ENCODE data around the gene ATP2B2.

- no peak for TF ChIP-seq POLR2A (IDR thresholded peaks at IDR 0.05)
- TF ChIP-seq, protein P1, sequence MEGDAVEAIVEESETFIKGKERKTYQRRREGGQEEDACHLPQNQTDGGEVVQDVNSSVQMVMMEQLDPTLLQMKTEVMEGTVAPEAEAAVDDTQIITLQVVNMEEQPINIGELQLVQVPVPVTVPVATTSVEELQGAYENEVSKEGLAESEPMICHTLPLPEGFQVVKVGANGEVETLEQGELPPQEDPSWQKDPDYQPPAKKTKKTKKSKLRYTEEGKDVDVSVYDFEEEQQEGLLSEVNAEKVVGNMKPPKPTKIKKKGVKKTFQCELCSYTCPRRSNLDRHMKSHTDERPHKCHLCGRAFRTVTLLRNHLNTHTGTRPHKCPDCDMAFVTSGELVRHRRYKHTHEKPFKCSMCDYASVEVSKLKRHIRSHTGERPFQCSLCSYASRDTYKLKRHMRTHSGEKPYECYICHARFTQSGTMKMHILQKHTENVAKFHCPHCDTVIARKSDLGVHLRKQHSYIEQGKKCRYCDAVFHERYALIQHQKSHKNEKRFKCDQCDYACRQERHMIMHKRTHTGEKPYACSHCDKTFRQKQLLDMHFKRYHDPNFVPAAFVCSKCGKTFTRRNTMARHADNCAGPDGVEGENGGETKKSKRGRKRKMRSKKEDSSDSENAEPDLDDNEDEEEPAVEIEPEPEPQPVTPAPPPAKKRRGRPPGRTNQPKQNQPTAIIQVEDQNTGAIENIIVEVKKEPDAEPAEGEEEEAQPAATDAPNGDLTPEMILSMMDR (IDR thresholded peaks at IDR 0.05): no peak
Observed at GRCh38 chr3:10526366-10526765, 21.0 kb upstream of the ATP2B2 start.
